ENCODE data around the gene AGBL4.

DNA sequence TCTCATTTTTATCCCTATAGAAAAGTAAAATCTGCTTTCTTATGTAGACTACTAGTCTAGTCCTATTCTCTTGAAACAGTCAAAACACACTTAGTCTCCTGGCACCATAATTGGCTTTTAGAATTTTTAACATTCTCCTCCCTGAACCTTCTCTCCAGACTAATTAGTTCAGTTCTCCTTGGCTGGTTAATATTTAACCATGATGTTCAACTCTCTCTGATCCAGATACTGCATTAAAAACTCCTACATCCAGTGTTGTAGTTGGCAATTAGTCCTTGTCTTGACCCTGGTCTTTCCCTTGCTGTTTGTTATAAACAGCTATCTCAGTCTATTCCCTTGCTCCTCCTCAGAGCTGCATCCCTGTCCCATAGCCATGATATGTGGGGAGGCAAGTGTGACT is 824.2 kb downstream of the AGBL4 start:
- TF ChIP-seq POLR2A (IDR thresholded peaks at IDR 0.05) (no peak), POLR2AphosphoS5 (IDR thresholded peaks at IDR 0.05) (no peak)
- TF ChIP-seq, protein P1, sequence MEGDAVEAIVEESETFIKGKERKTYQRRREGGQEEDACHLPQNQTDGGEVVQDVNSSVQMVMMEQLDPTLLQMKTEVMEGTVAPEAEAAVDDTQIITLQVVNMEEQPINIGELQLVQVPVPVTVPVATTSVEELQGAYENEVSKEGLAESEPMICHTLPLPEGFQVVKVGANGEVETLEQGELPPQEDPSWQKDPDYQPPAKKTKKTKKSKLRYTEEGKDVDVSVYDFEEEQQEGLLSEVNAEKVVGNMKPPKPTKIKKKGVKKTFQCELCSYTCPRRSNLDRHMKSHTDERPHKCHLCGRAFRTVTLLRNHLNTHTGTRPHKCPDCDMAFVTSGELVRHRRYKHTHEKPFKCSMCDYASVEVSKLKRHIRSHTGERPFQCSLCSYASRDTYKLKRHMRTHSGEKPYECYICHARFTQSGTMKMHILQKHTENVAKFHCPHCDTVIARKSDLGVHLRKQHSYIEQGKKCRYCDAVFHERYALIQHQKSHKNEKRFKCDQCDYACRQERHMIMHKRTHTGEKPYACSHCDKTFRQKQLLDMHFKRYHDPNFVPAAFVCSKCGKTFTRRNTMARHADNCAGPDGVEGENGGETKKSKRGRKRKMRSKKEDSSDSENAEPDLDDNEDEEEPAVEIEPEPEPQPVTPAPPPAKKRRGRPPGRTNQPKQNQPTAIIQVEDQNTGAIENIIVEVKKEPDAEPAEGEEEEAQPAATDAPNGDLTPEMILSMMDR (IDR thresholded peaks at IDR 0.05 in 8 of 11, conservative IDR thresholded peaks at IDR 0.05 in 3 of 11) = no peak
